NT2/D1 (cell line): Measurements from ENCODE around the gene PADI6.

Source experiments
- SUZ12 ChIP-seq: IDR thresholded peaks from 2 replicates; pipeline ENCODE4 v1.6.1; 2011; ENCODE audit not compliant: insufficient read length, insufficient read depth; ENCODE audit errors: extremely low read depth
- YY1 ChIP-seq: IDR thresholded peaks from 2 replicates; pipeline ENCODE4 v1.6.1; 2011; ENCODE audit not compliant: insufficient read length, insufficient read depth
- ZNF274 ChIP-seq: IDR thresholded peaks from 2 replicates; pipeline ENCODE4 v1.6.1; 2011; ENCODE audit warnings: mild to moderate bottlenecking, low read depth, low read length

- no peak for TF ChIP-seq YY1
- TF ChIP-seq ZNF274, result no peak
- no peak for TF ChIP-seq SUZ12
Observed at GRCh38 chr1:17347769-17348592, 24.0 kb upstream of the PADI6 start.
